ENCODE results near the gene CELSR3.

Gene CELSR3

GRCh38 chr3:48662753-48663488 is at the start of gene CELSR3:
Gene CELSR3 (minus strand): TSS chr3:48662886. CDS start chr3:48662634, 252 bp downstream.
- peak; percentile 93 for DNase-seq

DNA sequence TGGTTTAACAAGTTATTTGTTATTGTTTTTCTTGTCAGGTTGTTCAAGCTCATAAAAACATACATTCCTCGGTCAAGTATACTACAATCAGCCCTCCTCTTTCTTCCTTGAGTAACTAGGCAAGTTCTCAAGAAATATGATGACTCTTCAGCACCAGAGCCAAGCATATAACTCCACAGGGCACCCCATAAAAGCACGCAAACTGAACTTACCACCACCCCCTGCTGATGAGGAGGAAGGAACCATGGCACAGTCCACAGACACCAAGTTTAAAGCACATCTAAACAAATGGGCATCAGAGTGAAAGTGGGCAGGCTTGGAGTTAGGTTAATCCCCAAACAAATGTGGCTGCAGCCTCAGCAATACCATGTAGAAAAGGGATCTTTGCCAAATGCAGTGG is 49.0 kb upstream of the CELSR3 start:
- no peak for DNase-seq

- DNase-seq, result no peak
Observed at GRCh38 chr3:48709051-48709461, 46.4 kb upstream of the CELSR3 start.

- no peak for DNase-seq
Observed at GRCh38 chr3:48708481-48708889, 45.8 kb upstream of the CELSR3 start.

GRCh38 chr3:48707157-48707556 is 44.5 kb upstream of the CELSR3 start:
- no peak for DNase-seq

DNA sequence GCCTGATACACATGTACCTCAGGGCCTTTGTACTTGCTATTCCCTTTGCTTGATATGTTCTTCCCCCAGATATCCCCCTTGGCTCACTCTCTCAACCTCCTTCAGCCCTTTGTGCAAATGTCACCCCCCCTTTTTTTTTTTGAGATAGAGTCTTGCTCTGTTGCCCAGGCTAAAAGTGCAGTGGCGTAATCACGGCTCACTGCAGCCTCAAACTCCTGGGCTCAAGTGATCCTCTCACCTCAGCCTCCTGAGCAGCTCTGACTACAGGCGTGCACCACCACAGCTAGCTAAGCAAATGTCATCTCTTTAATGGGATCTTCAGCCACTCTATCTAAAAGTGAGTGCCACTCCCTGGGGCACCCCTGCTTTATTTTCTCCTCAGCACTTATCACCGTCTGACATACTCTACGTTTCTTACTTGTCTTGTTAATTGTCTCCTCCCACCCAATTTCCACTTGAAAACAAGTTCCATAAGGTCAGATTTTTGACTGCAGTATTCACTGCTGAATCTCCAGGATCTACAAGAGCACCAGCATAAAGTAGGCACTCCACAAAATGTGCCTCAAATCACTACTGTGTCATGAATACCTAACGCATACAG is 39.7 kb upstream of the CELSR3 start:
- peak; percentile 60 for DNase-seq

GRCh38 chr3:48700731-48701405 is 38.2 kb upstream of the CELSR3 start:
- DNase-seq, result no peak

- DNase-seq, result no peak
Observed at GRCh38 chr3:48698891-48699290, 36.2 kb upstream of the CELSR3 start.

GRCh38 chr3:48697952-48698351 is 35.3 kb upstream of the CELSR3 start:
- peak; percentile 41 for DNase-seq

- DNase-seq, result no peak
Observed at GRCh38 chr3:48696601-48697000, 33.9 kb upstream of the CELSR3 start.

DNA sequence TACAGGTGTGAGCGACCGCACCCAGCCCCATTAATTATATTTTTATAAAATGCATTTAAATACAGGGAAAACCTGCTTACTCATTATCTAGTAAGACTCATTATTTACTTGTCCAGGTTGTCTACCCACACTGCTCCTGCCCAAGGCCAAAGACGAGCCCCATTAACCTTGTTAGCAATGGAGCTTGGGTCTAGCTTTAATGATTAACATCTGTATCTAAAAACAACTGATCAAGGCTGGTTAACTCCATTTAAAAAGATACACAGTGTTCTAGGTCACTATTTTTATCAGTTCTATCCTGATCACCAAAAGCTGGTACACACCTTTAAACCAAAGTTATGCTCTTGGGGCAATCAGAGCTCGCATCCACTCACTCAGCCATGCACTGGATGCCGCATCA is 33.5 kb upstream of the CELSR3 start:
- DNase-seq, result no peak

DNA sequence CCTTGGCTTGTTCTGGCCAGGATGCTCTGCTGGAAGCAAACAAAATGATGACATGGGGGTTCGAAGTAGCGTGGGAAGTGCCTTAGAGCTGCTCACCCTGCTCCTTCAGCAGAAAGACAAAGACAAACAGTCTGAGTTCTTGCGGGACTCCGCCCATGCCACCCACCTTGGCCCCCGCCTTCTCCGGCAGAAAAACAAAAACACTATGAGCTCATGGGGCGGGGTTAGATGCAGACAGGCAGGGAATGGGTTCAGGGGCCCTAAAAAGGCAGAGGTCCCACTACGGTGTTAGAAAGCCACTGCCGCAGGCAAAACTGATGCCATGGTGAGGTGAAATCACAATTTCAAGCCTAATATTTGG is 32.7 kb upstream of the CELSR3 start:
- no peak for DNase-seq

DNA sequence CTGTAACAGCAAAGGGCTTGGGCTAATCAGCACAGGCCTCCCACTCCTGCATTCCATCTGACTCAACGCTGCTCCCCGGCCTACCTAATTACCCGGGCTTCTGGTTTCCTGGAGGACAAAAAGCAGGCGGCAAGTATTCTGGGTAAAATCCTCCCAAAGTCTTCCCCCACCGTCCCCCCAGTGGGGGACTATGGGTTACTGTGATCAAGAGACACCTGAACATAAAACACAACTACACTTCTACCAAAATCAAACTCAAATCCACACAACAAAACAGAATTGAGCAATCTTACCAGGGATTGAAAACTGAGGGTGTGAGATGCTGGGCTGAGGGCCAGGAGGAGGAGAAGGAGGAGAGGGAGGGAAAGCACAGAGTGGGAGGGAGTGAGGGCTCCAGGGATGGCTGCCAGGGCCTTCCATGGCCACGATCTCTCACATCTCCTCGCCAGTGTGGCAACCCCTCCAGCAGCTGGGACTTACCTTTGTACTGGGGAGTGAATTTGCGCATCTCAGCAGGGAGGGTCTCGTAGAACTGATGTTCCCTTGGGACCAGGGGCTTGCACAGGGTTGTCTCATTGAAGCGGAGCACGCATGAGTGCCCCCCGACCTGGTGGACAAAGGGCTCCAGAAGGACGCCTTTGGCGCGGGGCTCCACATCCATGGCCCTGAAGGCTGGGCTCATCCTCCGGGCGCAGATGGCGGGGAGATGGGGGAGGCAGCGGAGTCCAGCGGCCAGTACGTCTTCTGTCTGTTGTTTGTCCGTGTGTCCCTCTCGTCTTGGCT is 32.1 kb upstream of the CELSR3 start:
- no peak for DNase-seq

- no peak for DNase-seq
Observed at GRCh38 chr3:48693826-48694225, 31.1 kb upstream of the CELSR3 start.

- no peak for DNase-seq
Observed at GRCh38 chr3:48692551-48692950, 29.9 kb upstream of the CELSR3 start.

- DNase-seq, result no peak
Observed at GRCh38 chr3:48690846-48691458, 28.3 kb upstream of the CELSR3 start.

DNA sequence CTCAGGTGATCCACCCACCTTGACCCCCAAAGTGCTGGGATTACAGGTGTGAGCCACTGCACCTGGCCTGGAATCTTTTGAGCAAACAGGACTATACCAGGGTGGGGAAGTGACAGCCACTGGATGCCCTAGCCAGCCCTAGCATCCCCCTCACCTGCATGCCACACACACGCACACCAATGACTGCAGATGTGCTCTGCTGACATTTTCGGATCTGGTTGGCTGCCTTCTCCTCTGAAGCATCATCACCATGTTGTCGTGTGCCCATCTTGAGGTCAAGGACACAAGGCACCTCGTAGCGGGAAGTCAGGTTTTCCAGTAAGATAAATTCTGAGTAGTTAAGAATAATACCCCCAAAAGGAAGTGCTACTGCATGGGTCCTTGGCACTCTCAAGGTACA is 26.7 kb upstream of the CELSR3 start:
- no peak for DNase-seq

- DNase-seq, result no peak
Observed at GRCh38 chr3:48688737-48689075, 26.0 kb upstream of the CELSR3 start.

DNA sequence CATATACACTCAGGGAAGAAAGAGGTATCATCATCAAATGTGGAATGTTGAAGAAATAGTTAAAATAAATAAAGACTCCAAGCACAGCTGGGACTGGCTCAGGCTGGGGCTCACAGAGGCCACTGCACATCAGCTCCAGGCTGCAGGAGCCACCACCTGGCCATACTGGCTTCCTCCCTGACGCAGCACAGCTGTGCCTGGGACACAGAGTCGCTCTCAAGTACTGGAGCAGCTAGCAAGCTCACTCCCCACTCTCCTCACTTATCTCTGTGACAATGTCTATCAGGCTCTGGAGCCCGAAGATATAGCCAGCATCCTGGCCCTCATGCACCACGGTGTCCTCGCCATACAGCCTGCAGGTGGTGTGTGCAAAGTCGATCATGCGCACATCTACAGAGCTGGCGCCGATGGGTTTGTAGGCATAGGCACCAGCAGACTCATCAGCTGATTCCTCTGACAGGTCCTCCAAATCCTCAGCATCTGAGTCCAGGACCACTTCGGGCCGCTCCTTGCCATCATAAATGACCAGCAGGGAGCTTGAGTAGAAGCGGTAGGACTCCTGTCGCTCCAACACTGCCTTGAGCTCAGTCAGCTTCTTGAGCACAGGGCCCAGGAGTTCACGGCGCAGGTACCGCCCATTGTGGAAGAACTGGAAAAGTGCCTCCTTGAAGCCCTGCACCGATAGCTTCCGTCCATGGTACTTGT is 25.5 kb upstream of the CELSR3 start:
- no peak for DNase-seq

GRCh38 chr3:48687220-48687678 is 24.6 kb upstream of the CELSR3 start:
- no peak for DNase-seq

DNA sequence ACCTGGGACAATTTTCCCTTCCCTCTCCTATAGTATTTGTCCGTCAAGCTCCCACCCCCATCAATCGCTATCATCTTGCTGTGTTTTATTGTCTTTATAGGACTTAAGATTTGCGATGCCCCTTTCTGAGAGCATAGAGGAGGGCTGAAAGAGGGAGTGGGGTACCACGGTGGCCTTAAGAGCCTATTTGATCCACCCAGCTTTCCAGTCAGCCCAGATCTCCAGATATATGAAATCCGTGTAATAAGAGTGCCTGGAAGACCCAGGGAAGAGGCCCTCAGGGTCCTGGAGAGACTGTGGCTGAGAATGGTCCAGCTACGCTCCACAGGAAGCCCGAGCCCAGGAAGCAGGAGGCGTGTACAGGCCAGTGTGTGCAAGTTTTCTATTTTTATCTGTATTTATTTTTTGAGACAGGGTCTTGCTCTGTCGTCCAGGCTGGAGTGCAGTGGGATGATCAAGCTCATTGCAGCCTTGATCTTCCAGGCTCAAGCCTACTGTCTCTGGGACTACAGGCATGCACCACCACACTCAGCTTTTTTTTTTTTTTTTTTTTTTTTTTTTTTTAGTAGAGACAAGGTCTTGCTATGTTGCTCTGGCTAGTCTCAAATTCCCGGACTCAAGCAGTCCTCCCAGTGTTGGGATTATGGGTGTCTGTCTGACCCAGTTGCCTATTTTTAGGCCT is 24.0 kb upstream of the CELSR3 start:
- no peak for DNase-seq
